Measurements from ENCODE around the gene C2CD3.

C2CD3 gene

DNA sequence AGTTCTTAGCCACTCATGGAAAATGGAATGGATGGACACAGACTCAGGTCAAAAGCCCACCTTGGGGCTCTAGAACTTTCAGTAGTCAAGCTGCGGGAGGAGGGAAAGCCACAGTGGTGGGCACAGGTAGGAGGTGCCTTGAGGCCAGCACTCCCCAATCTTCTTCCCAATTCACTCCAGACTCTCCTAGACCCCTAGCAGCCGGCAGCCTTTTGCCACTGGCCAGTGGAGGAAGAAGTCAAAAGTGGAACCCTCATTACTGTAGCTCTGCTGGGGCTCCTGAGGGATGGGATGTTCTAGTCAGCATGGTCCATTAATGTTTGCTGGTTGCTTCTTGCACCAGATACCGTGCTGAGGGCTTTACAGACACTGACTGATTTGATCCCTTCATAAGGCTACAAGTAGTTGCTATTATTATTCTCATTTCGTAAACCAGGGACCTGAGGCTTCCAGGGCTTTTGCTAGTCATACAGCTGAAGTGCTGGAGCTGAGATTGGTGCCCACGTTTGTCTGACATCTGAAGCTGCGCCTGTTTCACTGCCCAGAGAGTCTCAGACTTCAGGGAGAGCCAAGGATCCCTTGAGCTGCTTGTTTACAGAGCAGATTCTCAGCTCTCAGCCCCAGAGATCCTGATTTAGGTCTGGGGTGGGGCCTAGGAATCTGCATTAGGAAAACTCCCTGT is 163.0 kb downstream of the C2CD3 start:
- Histone ChIP-seq H3K4me1 (ENCODE audit: insufficient read depth, low read length) (peaks cover 9% of the 10 kb centered on the region; the same call in 1 of the 2 replicates), H3K9me3 (ENCODE audit: control insufficient read depth, insufficient read depth, low read length) (no peaks in the 10 kb centered on the region), H3K9ac (ENCODE audit: low read depth, low read length) (no peak overlapping the region), H3K36me3 (ENCODE audit: insufficient read depth, low read length) (no peaks in the 10 kb centered on the region; the same call in 1 of the 2 replicates)

DNA sequence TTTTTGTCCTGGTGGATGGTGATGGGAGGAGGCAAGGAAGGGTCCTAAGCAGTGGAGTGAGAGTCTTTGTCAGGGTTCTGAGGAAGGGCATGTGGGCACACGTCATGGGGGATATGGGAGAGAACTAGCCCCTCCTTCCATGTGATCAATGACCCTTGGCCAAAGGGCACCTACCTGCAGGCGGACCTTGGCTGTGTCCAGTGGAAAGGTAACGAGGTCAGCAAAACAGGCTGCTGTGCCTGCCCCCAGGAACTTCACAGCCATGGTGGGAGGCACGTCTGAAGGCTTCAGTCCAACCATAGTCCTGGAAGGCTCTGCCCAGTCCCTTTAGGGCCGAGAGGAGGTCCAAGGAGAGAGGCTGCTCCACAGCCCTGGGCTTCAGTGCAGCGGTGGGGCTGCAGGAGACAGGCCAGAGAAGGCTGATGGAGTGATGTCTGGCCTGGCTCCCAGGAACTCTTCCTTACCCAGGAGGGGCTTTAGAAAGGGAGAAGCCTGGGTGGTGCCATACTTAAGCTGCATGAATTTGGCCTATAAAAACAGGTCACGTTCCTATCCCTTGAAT is 164.0 kb downstream of the C2CD3 start:
- Histone ChIP-seq H3K4me1 (ENCODE audit: insufficient read depth, low read length) (peaks cover 9% of the 10 kb centered on the region; the same call in 1 of the 2 replicates), H3K9ac (ENCODE audit: low read depth, low read length) (no peak overlapping the region), H3K36me3 (ENCODE audit: insufficient read depth, low read length) (no peaks in the 10 kb centered on the region; the same call in 1 of the 2 replicates), H3K9me3 (ENCODE audit: control insufficient read depth, insufficient read depth, low read length) (no peaks in the 10 kb centered on the region)

DNA sequence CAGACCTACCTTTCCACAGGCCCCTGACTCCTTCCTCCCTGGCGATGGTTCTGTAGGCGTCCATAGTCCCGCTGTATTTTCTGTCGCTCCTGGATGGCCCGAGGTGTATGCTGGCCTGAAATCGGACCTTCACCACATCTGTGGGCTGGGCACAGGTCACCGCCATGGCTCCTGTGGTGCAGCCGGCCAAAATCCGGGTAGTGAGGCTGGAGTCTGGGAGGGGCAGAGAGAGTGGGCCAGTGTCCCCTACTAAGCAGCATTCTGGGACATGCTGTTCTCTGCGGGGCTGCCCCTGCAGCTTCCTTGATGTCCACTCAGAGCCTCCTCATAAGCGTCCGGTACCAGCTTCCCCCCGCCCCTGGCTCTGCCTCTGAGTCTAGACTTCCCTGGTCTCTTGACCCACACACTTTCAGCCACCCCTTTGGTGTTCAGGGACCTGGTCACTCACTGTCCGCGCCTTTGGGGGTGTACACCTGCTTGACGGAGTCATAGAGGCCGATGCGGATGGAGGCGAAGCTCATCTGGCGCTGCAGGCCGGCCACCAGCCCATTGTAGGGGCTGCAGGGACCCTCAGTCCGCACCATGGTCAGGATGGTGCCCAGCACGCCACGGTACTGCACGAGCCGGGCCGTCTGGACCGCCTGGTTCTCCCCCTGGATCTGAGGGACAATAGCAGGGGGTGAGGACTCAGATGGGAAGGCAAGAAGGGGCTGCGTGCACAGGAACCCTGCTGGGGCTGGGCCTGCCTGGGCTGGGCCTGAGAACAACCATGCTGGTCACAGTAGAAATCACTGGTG is 164.9 kb downstream of the C2CD3 start:
- H3K36me3 ChIP-seq (ENCODE audit: insufficient read depth, low read length) = no peaks in the 10 kb centered on the region; the same call in 1 of the 2 replicates
- peaks cover 9% of the 10 kb centered on the region; the same call in 1 of the 2 replicates for H3K4me1 ChIP-seq (ENCODE audit: insufficient read depth, low read length)
- no peak overlapping the region for H3K9ac ChIP-seq (ENCODE audit: low read depth, low read length)
- no peaks in the 10 kb centered on the region for H3K9me3 ChIP-seq (ENCODE audit: control insufficient read depth, insufficient read depth, low read length)

DNA sequence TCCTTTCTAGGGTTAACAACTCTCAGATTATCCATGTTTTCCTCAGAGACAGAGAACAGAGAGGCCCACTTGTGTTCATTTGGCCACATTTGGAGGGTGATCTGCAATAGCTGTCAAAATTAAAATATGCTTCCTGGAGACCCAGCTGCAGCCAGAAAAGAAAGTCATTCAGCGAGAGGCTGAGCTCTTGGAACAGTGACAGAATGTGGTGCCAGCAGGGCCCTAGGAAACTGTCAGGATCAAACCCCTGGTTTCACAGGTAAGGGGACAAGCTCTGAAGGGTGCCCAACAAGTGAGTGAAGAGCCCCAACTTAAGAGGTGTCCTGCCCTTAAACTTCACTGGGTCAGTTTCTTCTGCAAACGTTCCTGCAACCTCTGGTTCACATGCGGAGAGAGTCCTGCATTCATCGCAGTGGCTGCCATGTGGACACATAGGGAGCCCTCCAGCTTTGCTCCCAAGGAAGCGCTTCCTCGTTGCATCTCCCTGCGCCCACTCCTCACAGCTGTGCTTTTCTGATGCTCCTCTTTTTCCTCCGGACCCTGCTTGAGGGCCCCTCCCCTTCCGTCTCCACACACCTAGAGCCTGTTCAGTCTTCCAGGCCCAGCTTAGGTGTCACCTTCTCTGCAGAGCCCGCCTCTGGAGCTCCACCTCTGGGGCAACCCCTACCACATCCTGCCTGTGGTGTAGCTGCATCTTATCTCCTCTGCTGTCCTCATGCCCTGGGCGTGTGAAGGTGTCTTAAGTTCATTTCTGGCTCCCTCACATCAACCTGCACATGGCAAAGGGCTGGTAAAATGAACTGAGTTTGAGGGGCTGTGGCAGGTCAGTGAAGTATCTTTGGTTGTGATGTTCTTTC is 165.8 kb downstream of the C2CD3 start:
- Histone ChIP-seq H3K36me3 (ENCODE audit: insufficient read depth, low read length) (no peaks in the 10 kb centered on the region; the same call in 1 of the 2 replicates), H3K9ac (ENCODE audit: low read depth, low read length) (no peak overlapping the region), H3K4me1 (ENCODE audit: insufficient read depth, low read length) (0 out of 2 replicates have a peak, but pooled peaks cover 4% of the 10 kb centered on the region), H3K9me3 (ENCODE audit: control insufficient read depth, insufficient read depth, low read length) (no peaks in the 10 kb centered on the region)

DNA sequence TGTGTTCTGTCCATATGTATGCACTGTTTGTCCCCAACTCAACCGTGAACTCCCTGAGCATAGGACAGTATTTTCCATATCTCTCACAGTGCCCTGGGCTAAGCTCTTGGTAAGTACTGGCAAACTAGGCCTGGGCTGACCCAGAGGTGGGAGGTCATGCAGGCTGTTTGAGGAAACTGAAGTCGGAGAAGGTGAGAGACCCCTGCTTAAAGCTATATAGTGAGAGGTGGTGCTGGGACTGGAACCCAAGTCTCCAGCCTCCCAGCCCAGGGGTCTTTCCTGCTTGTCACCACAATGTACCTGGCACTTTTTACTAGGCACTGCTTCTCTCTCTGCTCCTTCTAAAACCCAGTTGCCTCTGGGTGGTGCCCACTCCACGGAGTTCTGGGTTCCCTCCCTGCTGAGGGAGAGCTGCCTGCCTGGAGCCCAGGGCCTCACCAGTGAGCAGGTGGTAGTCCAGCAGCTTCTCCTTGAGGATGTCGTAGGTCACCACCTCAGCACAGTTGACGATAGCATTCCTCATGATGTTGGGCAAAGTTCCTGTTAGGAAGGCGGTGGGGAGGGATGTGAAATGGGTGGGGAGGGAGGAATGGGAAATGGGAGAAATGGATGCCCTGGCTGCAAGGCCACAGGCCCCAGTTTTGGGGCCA is 166.6 kb downstream of the C2CD3 start:
- Histone ChIP-seq H3K36me3 (ENCODE audit: insufficient read depth, low read length) (no peaks in the 10 kb centered on the region; the same call in 1 of the 2 replicates), H3K9ac (ENCODE audit: low read depth, low read length) (no peak overlapping the region), H3K4me1 (ENCODE audit: insufficient read depth, low read length) (no peaks in the 10 kb centered on the region), H3K9me3 (ENCODE audit: control insufficient read depth, insufficient read depth, low read length) (no peaks in the 10 kb centered on the region)

DNA sequence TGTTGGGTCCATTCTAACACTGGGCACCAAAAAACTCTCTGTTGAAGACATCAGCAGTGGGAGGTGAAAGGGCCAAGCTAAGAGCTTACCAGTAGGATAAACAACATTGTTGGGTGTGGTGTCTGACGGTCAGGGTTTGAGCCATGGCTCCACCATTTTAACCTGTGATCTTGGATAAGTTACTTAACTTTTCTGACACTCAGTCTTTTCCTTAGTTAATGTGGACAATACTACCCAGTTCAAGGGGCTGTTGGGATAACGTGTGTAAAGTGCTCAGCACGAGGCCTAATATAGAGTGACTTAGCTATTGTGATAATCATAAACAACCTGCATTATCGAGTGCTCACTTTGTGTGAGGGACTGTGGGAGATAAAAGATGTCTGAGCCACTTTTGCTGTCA is 168.0 kb downstream of the C2CD3 start:
- Histone ChIP-seq H3K4me1 (ENCODE audit: insufficient read depth, low read length) (no peaks in the 10 kb centered on the region), H3K9ac (ENCODE audit: low read depth, low read length) (no peak overlapping the region), H3K36me3 (ENCODE audit: insufficient read depth, low read length) (no peaks in the 10 kb centered on the region; the same call in 1 of the 2 replicates), H3K9me3 (ENCODE audit: control insufficient read depth, insufficient read depth, low read length) (no peaks in the 10 kb centered on the region)

DNA sequence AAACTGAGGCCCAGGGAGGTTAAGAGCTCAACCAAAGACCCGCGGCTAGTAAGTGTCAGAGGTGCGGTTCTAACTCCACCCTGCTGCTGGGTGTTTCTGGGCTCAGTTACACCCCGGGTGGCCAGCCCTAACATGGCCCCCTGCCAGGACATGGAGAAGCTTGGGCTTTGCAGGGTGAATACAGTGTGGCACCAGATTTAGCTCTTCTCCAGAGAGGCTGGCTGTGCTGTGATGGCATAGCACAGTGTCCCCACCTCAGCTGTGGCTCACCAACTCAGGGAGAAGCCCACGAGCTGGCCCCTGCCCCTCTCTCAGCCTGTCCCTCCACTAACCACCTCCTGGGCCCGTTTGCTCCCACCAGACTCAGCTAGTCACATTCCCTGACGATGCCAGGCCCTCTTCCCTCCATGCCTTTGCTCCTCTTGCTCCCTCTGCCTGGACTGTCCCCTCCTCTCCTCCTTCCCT is 168.9 kb downstream of the C2CD3 start:
- no peaks in the 10 kb centered on the region for H3K9me3 ChIP-seq (ENCODE audit: control insufficient read depth, insufficient read depth, low read length)
- no peaks in the 10 kb centered on the region for H3K4me1 ChIP-seq (ENCODE audit: insufficient read depth, low read length)
- no peaks in the 10 kb centered on the region; the same call in 1 of the 2 replicates for H3K36me3 ChIP-seq (ENCODE audit: insufficient read depth, low read length)
- no peak overlapping the region for H3K9ac ChIP-seq (ENCODE audit: low read depth, low read length)

DNA sequence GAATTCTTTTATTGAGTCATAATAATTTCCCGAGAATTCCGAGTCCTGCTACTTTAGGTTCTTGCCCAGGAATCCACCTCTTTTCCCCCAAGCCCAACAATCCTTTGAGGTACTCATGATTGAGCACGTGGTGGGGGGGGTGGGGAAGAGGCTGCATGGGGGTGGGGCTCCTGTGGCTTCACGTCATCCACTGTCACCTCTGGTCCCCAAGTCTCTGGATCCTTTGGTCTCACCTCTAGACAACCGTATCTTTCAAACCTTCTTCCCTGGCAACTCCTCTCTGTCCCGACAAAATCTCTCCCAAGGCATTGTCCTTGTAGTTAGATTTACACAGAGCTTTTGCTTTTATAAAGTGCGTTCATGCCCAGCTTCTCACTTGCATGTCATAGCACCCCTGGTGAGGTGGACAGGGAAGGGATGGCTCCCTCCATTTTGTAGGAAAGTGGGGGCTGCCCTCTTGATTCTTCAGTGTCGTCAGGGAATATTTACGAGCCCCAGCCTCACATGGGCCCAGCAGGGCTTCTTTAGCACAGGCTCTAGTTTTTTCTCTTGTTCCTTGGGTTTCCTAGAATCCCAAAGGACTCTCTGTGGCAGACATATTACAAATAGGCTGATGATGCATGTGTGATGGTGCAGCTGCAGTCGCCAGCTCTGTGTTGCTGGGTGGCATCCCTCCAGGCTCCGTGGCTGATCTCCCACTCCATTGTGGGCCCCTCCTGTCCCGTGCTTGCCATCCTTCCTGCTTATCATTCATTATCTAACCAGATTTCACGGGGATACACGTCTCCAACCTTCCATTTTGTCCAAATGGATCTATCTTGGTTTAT is 170.3 kb downstream of the C2CD3 start:
- no peaks in the 10 kb centered on the region for H3K9me3 ChIP-seq (ENCODE audit: control insufficient read depth, insufficient read depth, low read length)
- no peak overlapping the region for H3K9ac ChIP-seq (ENCODE audit: low read depth, low read length)
- no peaks in the 10 kb centered on the region for H3K4me1 ChIP-seq (ENCODE audit: insufficient read depth, low read length)
- no peaks in the 10 kb centered on the region; the same call in 1 of the 2 replicates for H3K36me3 ChIP-seq (ENCODE audit: insufficient read depth, low read length)

DNA sequence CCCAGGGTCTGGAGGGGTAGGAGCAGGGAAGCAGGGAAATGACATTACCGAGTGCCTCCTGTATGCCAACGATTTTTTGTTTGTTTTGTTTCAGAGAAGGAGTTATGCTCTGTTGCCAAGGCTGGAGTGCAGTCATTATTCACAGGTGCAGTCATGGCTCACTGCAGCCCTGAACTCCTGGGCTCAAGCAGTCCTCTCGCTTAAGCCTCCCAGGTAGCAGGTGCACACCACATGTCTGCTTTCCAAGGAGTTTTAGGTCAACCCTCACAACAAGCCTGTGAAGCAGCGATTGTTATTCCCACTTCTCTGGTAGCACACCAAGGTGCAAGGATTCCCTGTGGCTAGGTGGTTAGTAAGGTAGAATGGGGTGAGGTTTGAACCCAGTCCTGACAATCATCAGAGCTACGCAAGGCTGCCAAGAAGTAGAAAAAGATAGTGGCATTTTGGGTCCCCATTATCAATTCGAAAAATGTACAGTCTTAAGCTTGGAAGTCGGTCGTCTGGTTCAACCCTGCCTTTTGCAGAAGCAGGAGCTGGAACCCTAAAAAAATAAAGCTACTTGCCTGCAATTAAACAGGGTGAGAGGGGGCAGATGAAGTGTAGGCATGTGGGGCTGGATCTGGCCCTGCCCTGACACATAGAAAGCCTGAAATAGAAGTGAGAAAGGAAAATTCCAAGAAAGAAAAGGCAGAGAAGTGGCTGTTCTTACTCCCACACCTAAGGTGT is 171.1 kb downstream of the C2CD3 start:
- no peaks in the 10 kb centered on the region for H3K4me1 ChIP-seq (ENCODE audit: insufficient read depth, low read length)
- no peak overlapping the region for H3K9ac ChIP-seq (ENCODE audit: low read depth, low read length)
- H3K36me3 ChIP-seq (ENCODE audit: insufficient read depth, low read length) = no peaks in the 10 kb centered on the region; the same call in 1 of the 2 replicates
- no peaks in the 10 kb centered on the region for H3K9me3 ChIP-seq (ENCODE audit: control insufficient read depth, insufficient read depth, low read length)

DNA sequence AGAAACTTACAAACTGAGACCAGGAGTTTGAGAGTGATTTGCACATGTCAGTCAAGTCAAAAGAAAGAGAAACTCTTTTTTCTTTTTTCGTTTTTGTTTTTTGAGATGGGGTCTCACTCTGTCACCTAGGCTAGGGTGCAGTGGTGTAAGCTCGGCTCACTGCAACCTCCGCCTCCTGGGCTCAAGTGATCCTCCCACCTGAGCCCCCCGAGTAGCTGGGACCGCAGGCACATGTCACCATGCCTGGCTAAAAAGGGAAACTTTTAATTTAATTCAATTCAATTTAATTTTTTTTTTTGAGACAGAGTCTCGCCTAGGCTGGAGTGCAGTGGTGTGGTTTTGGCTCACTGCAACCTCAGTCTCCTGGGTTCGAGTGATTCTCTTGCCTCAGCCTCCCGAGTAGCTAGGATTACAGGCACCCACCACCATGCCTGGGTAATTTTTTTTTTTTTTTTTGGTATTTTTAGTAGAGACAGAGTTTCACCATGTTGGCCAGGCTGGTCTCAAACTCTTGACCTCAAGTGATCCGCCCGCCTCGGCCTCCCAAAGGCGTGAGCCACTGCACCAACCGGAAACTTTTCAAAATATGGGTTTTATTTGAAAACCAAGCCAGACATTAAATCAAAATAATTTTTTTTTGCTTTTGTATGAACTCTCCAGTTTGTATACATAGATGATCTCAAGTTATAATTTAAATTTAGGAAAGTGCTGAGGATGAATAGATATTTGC is 171.8 kb downstream of the C2CD3 start:
- Histone ChIP-seq H3K4me1 (ENCODE audit: insufficient read depth, low read length) (no peaks in the 10 kb centered on the region), H3K9ac (ENCODE audit: low read depth, low read length) (no peak overlapping the region), H3K36me3 (ENCODE audit: insufficient read depth, low read length) (no peaks in the 10 kb centered on the region; the same call in 1 of the 2 replicates), H3K9me3 (ENCODE audit: control insufficient read depth, insufficient read depth, low read length) (no peaks in the 10 kb centered on the region)

DNA sequence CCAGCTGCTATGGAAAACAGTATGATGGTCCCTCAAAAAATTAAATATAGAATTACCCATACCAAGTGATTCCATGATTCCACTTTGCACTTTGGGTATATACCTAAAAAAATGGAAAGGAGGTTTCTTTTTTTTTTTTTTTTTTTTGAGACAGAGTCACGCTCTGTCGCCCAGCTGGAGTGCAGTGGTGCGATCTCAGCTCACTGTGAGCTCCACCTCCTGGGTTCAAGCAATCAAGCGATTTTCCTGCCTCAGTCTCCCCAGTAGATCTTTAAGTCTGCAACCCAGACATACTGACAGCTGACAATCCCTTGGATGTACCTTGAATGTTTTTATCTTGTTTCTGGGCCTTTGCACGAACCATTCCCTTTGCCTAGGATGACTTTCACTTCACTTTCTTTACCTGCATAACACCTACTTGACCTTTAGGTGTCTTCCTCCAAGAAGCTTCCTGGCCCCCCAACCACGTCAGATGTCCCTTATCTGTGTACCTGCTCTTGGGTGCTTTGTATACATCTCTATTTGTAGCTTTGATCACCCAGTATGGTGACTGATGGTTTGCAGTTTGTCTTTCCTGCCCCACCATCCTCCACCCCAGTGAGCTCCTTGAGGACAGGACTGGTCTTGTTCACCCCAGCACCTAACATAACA is 173.6 kb downstream of the C2CD3 start:
- H3K36me3 ChIP-seq (ENCODE audit: insufficient read depth, low read length) = no peaks in the 10 kb centered on the region
- no peaks in the 10 kb centered on the region for H3K4me1 ChIP-seq (ENCODE audit: insufficient read depth, low read length)
- no peak overlapping the region for H3K9ac ChIP-seq (ENCODE audit: low read depth, low read length)
- no peaks in the 10 kb centered on the region for H3K9me3 ChIP-seq (ENCODE audit: control insufficient read depth, insufficient read depth, low read length)

All from ES-I3 (cell line).